KOPT-K1 (cell line): Measurements from ENCODE around the gene CYBB.

Experiments used
- H3K27ac ChIP-seq: fragments of 200-600 bp; sonication (generic); 2 replicates; pipeline ENCODE4 v1.5.1; 2016; ENCODE audit warnings: antibody characterized with exemption, mild to moderate bottlenecking, low read depth, low read length; ENCODE audit not compliant: poor library complexity, severe bottlenecking
- H3K36me3 ChIP-seq: fragments of 200-600 bp; sonication (generic); 2 replicates; pipeline ENCODE4 v1.5.1; 2017; ENCODE audit warnings: antibody characterized with exemption, mild to moderate bottlenecking, low read length, moderate library complexity; ENCODE audit not compliant: insufficient read depth
- H3K9me3 ChIP-seq: fragments of 200-600 bp; sonication (generic); 2 replicates; pipeline ENCODE4 v1.5.1; 2017; ENCODE audit warnings: antibody characterized with exemption, low read length, mild to moderate bottlenecking; ENCODE audit not compliant: insufficient read depth, poor library complexity, severe bottlenecking

Gene CYBB

DNA sequence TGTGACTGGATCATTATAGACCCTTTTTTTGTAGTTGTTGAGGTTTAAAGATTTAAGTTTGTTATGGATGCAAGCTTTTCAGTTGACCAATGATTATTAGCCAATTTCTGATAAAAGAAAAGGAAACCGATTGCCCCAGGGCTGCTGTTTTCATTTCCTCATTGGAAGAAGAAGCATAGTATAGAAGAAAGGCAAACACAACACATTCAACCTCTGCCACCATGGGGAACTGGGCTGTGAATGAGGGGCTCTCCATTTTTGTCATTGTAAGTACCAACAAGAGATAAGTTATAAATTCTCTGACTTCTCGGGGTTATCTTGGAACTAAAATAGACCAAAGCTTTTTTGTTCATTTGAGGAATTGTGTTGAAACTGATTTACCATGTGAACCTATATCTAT is at the start of gene CYBB:
Gene CYBB (plus strand): TSS at position 203 of the 400 bp plus-strand sequence. CDS start 19 bp downstream, at position 222.
- Histone ChIP-seq H3K36me3 (no peaks in the 10 kb centered on the region), H3K27ac (peak within 1 kb of the TSS; percentile 5)

GRCh38 chrX:37745354-37745753 is 34.5 kb upstream of the CYBB start:
- Histone ChIP-seq H3K9me3 (no peaks in the 10 kb centered on the region), H3K27ac (peak overlapping the region; percentile 28)

More for the DNA sequence above, at the start of gene CYBB:
- H3K9me3 ChIP-seq, result no peaks in the 10 kb centered on the region

DNA sequence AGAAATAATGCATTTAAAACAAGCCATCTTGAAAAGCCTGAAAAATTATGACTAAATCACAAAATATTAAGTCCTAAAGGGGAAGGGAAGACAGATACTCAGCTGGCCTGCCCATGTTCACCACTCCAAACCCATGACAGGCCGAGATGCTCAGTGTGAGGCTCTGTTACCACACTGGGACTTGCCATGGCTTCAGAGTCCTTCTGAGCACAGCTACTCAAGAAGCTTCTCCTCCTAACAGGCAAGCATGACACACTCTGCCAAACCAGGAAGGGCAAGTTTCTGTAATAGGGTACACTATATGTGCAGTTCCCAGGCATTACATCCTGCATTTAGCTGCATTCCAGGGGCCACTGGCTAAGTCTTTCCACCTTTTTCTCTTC is 34.0 kb upstream of the CYBB start:
- H3K9me3 ChIP-seq, result no peaks in the 10 kb centered on the region
- no peaks in the 10 kb centered on the region for H3K36me3 ChIP-seq
- H3K27ac ChIP-seq, result peak overlapping the region; percentile 28

More at GRCh38 chrX:37745354-37745753, 34.5 kb upstream of the CYBB start:
- no peaks in the 10 kb centered on the region for H3K36me3 ChIP-seq

DNA sequence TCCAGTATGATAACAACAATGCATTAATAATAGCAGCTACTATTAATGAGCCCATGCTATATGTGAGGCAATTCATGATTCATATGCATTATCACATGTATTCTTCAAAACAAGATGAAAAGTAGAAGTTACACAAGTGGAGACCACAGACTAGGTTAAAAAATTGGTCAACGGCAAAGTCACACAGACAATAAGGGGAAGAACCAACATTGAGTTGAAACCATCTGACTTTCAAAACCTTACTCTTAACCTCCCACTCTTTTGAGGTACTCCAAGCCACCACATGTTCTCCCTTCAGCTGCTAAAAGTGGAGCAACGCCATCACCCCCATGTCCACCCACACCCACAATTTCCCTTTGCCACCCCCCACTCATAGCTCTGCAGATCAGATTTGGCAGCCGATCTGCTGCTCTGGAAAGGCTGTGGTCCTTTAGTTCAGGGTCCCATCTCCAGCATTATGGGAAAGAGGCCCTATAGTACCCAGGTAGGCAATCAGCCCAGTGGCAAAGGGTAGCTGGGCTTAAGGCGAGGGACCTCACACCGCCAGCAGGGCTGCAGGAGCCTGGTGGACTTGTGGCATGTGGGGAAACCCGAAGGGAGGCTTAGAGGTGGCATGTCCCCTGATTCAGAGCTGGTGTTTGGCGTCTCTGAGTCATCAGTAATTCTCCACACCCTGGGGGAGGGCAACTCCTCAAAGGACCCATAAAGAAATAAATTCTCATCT is 33.5 kb upstream of the CYBB start:
- no peaks in the 10 kb centered on the region for H3K9me3 ChIP-seq
- no peaks in the 10 kb centered on the region for H3K36me3 ChIP-seq
- H3K27ac ChIP-seq, result no peak overlapping the region

DNA sequence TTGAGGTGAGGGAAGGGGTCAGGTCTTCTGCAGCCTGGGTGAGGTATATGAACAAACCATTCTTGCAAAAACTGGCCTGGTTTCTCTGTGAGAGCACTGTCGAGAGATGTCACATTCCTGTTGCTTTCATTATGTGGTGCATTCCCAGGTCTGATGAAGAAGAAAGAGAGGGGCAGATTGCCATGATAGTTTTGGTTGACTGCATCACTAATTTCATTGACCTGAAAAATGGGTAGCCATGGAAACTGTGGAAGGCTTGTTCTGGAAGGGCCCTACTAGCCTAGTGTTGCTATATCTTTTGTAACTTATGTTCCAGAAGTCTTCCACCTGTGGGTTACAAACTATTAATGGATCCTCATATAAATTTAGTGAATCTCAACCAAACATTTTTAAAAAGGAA is 32.9 kb upstream of the CYBB start:
- Histone ChIP-seq H3K27ac (no peak overlapping the region), H3K9me3 (no peaks in the 10 kb centered on the region), H3K36me3 (no peaks in the 10 kb centered on the region)

GRCh38 chrX:37752281-37752680 is 27.6 kb upstream of the CYBB start:
- Histone ChIP-seq H3K27ac (no peak overlapping the region), H3K9me3 (no peaks in the 10 kb centered on the region), H3K36me3 (no peaks in the 10 kb centered on the region)

- Histone ChIP-seq H3K27ac (no peak overlapping the region), H3K36me3 (no peaks in the 10 kb centered on the region), H3K9me3 (no peaks in the 10 kb centered on the region)
Measured at GRCh38 chrX:37752936-37753335, 26.9 kb upstream of the CYBB start.

DNA sequence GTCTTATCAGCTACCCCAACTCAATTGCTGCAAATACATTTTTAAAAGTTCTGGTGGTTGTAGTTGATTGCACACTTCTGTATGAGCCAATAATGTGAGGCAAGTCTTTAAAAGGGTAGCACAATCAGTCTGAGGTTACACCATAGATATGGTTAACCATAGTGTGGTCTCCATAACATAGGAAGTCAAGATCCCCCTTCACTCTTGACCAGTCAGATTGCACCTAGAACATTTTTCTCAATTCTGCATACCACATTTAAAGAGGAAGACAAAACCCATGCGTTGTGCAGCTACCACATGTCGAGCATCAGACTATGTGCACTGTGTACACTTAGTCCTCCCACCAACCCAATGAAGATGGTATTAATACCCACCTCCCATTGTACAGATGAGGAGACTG is 26.5 kb upstream of the CYBB start:
- no peaks in the 10 kb centered on the region for H3K36me3 ChIP-seq
- H3K9me3 ChIP-seq, result no peaks in the 10 kb centered on the region
- peak overlapping the region; percentile 93 for H3K27ac ChIP-seq

GRCh38 chrX:37754516-37754915 is 25.3 kb upstream of the CYBB start:
- Histone ChIP-seq H3K27ac (peak overlapping the region; percentile 93), H3K9me3 (no peaks in the 10 kb centered on the region), H3K36me3 (no peaks in the 10 kb centered on the region)

GRCh38 chrX:37755025-37755424 is 24.8 kb upstream of the CYBB start:
- Histone ChIP-seq H3K27ac (peak overlapping the region; percentile 93), H3K36me3 (no peaks in the 10 kb centered on the region), H3K9me3 (no peaks in the 10 kb centered on the region)

DNA sequence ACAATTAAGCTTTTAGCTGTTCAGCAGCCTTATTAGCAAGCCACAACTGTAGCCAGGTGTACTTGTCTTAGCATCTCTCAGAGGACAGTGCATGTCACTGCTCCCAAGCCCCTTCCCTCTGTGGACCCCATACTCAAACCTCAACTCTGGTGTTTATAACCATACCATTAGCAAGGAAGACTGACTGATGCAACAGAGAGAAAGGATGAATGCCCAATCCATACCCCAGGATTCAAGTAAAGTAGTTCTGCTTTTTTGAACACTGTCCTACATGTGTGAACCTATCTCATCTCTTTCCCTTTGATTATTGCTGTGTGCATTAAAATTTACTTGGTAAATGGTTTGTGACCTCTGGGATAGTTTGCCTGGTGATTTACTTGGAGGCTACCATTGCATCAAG is 22.8 kb upstream of the CYBB start:
- Histone ChIP-seq H3K9me3 (no peaks in the 10 kb centered on the region), H3K27ac (no peak overlapping the region), H3K36me3 (no peaks in the 10 kb centered on the region)

DNA sequence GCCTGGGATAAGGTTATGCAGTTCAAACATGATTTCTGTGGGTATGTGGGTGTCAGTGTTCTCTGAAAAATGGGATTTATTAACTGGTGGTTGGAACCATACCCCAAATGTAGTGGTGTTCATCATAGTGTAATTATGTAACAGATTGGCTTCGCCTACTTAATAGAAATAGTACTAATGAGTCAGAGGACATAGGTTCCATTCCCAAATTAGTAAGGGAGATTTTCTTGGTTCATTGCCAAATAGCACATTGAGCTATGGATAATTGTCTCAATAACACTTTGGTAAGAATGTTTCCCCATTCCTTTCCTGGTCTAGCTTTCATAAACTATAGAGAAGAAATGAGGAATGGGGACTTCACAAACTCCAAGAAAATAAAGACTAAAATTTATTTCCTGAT is 20.5 kb upstream of the CYBB start:
- Histone ChIP-seq H3K27ac (no peak overlapping the region), H3K9me3 (no peaks in the 10 kb centered on the region), H3K36me3 (no peaks in the 10 kb centered on the region)

GRCh38 chrX:37759878-37760418 is 19.9 kb upstream of the CYBB start:
- Histone ChIP-seq H3K9me3 (no peaks in the 10 kb centered on the region), H3K36me3 (no peaks in the 10 kb centered on the region), H3K27ac (no peak overlapping the region)

DNA sequence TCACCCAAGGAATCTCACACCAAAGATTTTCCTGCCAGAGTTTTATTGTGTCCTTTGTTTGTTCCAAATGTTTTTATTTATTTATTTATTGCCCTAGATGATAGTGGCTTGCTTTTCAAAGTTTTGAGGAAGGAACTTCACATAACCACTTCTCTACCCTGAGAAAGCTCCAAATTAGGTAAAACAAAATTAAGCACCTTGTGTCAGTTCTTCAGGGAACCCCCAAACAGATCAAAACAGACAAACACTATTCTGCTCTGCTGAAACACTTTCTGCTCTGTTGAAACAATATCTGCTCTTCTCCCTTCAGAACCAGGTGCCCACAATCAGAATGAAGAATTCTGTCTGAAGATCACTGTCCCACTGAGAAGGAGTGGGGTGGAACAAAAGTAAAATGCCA is 16.5 kb upstream of the CYBB start:
- H3K9me3 ChIP-seq, result no peaks in the 10 kb centered on the region
- no peaks in the 10 kb centered on the region for H3K36me3 ChIP-seq
- H3K27ac ChIP-seq, result no peak overlapping the region

DNA sequence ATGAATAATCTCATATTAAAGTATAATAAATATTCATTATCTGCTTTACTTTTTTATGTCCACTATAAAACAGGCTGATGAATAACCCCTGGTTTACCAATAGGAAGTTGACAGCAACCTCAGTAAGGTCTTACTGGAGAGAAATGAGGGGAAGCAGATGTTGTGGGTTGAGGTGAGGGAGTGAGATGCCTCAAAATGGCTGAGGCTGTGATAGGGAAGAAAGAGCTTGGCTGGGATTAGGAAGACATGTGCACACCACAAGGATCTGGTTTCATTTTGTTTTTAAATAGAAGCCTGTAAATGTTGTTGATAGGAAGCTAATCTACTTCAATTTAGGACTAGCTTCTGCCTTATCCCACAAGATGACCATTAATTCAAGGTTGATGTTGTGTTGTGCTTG is 14.4 kb upstream of the CYBB start:
- Histone ChIP-seq H3K9me3 (no peaks in the 10 kb centered on the region), H3K36me3 (no peaks in the 10 kb centered on the region), H3K27ac (no peak overlapping the region)

- no peaks in the 10 kb centered on the region for H3K9me3 ChIP-seq
- no peaks in the 10 kb centered on the region for H3K36me3 ChIP-seq
- H3K27ac ChIP-seq, result no peak overlapping the region
Measured at GRCh38 chrX:37767430-37767829, 12.4 kb upstream of the CYBB start.
